Endometrium (tissue), 2 donors: ENCODE measurements around the gene AKAP8L.
"Not testable (repeated sequence)": the region's sequence is repeated elsewhere in the genome, so short reads cannot be mapped to it uniquely, and the experiment has no call there.

Experiments used
- FAIRE-seq: peaks from 2 replicates; lab custom pipeline; 2012; peaks lifted over from hg19 to GRCh38; lab: Jason Lieb, UNC
- donor health status: control.
- donor health status: control.

Gene AKAP8L

DNA sequence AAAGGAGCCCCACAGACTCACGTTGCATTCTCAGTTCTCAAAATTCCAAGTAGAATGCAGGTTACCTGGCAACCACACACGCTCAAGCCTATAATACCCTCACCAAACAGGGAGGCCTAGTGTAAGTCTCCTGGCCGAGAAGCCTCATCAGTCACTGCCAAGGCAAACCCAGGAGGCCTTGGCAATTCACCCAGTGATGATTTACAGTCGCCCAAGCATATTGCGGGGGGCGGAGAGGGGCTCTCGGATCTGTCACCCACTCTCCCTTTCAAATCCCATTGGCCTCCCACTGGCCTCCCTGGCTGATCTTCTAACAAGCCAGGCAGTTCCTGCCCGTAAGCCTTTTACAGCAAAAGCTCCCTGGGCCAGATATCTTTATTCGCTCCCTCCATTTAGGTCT, 1.1 kb downstream of the AKAP8L start:
- FAIRE-seq, result no peak

DNA sequence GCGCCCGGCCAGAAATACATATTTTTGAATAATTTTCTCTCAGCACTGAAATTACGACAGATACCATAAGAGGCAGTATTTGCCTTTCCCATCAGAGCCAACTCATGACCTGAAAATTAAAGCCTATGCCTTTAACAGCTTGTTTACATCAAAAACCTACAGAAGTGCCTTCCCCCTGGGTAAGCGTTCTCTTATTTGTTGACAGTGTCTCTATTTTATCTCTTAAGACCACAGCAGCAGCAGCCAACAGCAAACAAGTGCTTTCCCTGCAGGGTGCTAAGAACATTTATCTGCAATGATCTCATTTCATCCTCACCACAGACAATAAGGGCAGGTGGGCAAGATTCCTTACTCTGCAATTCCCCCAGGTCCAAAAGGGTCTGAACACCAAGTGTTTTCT, 6.0 kb downstream of the AKAP8L start:
- no peak for FAIRE-seq

DNA sequence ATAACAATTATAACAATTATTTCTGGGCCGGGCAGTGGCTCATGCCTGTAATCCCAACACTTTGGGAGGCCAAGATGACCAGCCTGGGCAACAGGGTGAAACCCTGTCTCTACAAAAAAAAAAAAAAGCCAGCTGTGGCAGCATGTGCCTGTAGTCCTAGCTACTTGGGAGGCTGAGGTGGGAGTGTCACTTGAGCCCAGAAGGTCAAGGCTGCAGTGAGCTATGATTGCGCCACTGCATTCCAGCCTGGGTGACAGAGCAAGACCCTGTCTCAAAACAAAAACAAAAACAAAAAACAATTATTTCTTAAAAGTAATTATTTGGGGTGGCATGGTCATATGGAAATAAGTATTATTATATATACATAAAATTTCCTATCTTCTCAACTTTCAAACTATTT, 7.4 kb downstream of the AKAP8L start:
- FAIRE-seq, result not testable (repeated sequence)

DNA sequence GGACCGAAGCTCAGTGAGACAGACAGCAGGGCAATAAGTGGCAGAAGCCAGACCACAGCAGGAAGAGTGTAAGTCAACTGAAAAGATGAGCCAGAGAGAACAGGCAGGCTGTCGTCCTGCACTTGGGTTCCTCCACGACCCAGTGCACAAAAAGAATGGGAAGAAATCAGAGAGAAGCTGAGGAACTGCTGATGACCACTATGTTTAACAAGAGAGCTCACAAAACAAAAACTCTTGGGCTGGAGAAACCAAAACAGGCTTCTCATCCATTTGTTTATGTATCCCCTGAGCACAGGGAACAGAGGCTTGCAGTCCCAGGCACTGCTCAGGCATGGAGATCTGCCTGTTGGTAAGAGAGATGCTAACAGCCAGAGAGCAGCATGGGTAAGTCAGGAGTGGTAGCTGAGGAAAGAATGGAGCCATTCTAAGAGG, 14.0 kb downstream of the AKAP8L start:
- no peak for FAIRE-seq

DNA sequence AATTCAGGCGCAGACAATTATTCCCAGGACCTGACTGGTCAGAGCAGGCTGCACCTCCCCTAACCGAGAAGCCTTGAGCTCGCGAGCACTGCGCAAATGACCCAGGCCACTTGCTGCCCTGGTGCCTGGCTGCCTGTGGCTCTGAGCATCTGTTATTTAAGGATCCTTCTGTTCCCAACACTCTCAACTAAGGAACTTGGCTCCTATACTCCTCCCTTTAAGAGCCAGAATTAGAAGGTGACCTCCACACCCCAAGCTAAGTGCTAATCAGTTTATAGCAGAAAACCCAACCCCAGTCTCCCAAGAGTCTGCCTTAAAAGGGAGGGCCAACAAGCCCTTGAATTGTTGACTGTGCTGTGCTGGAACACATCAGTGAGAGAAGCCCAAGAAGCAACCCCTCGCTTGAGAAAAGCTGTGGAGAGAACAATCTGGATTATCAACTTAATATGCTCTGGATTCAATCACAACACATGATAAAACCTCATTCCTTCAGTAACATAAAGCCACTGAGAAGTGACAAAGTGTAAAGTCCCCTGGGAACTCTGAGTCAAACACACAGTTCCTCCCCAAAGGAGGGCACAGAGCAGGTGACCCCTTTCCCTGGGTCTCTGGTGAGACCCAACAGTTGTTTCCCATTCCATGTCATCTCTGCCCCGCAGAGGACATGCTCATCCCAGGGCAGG, 14.6 kb downstream of the AKAP8L start:
- FAIRE-seq, result no peak

DNA sequence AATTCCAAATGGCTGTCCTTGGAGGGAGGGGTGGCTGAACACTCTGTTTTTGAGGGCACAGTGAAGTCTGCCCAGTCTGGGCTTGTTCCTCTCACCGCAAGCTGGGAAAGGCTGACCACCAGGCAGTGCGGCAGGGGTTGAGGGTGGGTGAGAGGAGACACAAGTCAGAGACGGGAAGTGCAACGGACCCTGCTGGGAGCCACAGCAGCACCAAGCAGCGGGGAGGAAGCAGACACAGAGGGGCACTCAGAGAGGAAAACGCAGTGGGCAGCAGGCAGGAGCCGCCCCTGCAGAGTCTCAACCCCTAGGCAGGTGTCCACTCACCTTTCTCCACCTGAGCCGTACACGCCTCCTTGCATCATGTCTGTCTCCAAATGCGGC, 15.6 kb downstream of the AKAP8L start:
- FAIRE-seq, result no peak

DNA sequence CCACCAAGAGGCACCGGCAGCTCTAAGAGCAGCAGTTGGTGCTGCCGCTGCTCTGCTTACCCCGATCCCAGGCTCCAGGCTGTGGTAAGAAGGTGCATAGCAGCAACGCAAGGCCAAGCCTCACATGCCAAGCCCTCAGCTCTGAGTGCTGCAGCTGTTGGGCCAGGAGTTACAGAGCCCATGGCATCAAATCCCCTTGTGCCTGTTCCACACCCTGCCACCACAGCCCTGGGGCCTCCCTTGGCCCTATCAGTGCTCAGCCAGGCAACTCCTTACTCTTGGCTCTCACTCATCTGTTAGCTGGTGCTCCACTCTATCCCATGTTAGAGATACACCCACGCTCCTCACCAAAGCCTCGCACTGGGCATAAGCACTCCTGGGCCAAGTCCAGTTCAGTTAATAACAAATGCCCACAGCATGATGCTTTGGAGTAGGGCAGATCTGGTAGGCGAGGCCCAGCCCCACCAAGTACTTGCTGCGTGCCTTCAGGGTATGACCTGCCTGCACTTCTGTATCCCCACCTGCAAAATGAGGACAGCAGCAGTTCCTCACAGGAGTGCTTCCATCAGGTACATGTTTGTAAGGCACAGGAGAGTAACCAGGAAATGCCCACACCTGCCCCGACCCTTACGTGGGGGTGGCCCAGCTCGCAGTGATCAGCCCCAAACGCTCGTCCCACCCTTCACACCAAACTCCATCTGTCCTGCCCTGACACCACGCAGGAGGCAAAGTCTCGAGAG, 16.2 kb downstream of the AKAP8L start:
- no peak for FAIRE-seq

DNA sequence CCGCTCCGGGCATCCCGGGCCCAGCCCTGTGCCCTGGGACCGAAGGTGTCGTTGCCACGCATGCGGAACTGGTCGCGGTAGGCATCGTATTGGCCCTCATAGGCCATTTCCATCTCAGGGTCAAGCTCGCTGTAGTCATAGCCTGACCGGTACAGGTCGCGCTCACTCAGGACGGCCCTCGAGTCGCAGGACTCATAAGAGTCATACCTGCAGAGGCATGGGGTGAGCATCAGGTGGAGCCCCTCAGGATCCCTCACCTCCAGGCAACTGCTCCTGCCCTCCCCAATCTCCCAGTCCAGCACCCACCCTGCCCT, 17.4 kb downstream of the AKAP8L start:
- FAIRE-seq, result no peak

DNA sequence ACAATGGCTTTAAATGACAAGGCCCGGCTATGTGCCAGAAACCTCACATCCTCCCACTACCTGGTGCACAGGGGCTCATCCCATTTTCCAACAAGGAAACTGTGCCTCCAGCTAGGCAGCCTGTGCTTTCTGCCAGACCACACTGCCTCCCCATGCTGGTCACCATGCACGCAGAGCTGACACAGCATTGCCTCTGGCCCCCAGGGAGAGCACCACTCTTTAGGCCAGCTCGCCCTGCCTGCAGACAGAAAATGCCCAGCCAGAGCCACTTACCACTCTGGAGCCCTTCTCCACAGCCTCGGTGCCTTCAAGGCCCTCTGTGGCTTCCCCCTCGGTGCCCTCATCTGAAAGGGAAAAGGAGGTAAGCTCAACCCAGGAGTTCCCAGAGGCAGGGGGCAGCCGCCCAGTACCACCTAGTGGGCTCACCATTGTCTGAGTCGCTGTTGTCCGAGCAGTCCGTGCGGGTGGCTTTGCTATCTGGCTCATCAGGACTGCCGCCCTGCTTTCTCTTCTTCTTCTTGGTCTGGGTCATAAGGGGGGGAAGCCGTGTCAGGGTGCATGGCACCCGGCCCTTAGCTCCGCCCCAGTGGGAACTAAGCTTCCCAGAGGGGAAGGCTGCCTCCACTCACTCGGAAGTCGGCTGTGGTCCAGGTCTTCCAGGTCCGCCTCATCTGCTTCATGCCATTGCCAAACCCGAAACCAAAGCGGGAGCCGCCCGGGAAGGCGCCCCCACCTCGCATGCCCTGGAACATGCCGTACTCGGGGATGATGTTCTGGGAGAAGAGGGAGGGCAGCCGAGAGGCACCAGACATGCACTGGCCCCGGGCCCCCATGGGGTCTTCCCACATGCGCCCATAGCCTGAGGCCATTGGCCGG, 18.0 kb downstream of the AKAP8L start:
- FAIRE-seq, result no peak

DNA sequence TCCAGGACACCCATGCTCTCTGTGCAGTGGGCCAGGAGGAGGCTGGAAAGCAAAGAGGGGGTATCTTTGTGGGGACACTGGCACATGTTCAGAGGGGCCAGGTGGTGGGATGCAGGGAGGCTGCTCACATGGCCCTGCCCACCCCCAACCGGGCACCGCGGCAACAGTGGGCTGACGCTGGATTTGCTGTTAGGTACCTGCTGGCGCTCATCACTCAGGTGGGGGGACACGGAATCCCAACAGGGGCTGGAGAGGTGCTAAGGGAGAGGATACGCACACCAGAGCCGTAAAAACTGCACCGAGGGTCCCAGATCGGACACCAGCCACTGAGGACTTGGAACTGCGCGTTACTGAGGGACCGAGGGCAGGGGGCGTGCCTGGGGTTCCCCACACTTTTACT, 19.2 kb downstream of the AKAP8L start:
- FAIRE-seq, result no peak

DNA sequence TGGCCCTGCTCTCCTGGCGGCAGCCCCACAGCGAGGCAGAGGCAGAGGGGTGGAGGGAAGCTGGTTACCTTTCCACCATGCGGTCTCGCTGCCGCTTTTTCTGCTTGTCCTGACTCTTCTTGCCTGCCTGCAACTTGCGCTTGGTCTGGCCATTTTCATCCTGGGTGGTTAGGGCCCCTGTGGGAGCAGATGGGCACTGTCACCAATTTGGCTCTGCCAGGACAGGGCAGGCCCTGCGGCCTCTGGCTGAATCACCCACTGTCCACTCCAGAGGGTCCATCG, 19.6 kb downstream of the AKAP8L start:
- FAIRE-seq, result no peak

DNA sequence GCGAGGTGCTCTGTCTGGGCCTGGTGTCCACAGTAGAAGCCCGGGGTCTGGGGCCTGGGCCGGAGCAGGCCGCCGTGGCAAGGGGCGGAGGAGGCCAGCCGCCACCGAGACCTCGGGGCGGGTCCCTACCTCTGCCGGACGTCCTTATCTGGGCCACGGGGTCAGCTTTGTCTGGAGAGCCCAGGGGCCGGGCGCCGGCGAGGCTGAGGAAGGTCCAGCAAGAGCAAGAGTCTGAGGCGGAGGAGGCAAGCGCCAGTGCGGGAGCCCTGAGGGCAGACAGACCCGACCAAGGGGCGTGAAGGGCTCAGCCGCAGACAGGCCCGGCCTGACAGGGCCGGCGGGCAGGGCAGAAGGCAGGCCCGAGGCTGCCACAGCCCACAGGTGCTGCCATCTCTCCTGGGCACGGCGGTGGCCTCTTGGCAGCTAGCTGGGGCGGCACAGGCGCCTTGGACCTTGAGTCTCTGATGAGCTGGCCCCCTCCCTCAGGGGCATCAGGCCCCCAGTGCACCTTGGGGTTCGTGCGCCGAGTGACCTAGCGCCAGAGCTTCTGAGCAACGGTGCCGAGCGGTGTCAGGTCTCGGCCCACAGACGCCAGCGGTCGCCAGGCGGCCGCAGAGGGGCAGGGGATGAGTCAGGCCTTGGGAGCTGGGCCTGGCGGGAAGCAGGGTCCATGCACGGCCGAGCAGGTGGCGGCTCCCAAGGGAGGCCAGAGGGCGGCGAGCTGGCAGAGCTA, 20.1 kb downstream of the AKAP8L start:
- FAIRE-seq, result no peak

DNA sequence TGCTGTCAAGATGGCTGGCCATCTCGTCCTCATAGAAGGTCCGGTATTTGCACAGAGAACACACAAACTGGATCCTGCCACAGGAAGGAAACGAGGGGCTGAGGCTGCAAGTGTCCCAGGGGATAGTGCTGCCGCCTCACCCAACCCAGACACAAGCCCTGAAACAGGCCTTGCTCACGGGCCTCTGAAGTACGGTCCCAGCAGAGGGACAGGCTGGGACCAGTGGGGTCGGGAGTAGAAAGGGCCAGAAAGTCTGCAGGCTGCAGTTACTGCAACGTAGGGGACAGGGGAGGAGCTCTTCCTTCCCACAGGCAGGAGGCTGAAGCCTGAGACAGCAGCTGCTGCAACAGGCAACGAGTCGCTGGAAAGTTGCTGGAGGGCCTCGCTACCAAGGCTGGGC, 21.0 kb downstream of the AKAP8L start:
- no peak for FAIRE-seq

DNA sequence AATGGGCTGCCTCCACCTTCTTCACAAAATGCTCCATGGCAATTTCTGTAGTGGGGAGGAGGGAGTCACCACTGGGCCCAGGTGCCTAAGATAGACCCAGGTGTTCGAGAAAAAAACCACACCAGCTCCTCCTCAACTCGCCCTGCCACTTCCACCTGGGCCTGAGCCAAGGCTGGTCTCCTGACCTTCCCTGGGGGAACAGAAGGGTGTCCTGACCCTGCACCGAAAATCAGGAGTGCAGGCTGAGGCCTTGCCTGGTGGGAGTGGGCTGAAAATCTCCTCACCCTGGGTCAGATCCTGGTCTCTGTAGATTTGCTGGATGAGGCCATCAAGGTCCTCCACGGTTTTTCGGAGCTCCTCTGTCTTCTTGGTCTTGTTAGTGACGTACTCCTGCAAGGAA, 21.6 kb downstream of the AKAP8L start:
- no peak for FAIRE-seq

DNA sequence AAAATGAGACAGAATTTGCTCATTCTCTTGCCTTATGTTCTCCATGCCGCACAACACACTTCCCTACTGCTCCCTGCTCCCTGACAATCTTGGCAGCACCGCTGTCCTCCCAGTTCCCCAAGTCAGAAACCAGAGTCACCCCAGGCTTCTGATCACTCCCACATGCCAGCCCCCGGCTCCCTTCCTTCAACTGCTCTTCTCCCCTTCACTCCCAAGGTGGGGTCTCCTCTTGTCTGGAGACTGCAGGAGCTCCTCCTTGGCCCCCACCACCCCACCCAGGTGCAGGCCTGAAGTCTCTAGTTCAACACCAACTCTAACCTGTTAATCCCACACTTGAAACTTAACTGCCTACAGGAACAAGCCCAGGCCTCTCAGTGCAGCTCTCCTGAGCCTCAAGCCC, 22.4 kb downstream of the AKAP8L start:
- FAIRE-seq, result no peak

DNA sequence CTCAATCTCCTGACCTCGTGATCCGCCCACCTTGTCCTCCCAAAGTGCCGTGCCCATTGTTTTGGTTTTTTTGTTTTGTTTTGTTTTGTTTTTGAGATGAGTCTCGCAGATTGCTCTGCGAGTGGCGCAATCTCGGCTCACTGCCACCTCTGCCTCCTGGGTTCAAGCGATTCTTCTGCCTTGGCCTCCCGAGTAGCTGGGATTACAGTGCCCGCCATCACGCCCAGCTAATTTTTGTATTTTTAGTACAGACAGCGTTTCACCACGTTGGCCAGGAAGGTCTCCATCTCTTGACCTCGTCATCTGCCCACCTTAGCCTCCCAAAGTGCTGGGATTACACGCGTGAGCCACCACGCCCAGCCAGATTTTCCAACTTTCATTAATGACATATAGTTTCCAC, 23.5 kb downstream of the AKAP8L start:
- FAIRE-seq, result not testable (repeated sequence)

DNA sequence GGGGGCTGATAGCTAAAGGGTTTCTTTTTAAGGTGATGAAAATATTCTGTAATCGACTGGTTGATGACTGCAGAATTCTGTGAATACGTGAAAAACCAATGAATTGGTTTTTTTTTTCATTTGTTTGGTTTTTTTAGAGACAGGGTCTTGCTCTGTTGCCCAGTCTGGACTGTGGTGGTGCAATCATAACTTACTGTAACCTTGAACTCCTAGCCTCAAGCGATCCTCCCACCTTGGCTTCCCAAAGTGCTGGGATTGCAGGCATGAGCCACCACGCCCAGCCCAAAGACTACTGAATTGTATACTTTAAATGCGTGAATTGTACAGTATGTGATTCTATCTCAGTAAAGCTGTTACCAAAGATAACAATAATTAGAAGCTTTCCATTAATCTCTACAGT, 24.4 kb downstream of the AKAP8L start:
- FAIRE-seq, result no peak

DNA sequence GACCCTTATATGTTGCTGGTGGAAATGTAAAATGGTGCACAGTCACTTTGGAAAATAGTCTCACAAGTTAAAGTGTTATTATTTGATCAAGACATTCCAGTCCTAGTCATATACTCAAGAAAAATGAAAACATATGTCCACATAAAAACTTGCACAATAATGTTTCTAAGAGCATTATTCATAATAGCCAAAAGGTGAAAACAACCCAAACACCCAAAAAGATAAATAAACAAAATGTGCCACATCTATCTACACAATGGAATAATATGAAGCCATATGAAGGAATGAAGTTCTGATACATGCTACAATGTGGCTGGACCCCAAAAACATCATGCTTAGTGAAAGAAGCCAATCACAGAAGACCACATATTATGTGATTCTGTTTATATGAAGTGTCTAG, 24.8 kb downstream of the AKAP8L start:
- FAIRE-seq, result no peak

DNA sequence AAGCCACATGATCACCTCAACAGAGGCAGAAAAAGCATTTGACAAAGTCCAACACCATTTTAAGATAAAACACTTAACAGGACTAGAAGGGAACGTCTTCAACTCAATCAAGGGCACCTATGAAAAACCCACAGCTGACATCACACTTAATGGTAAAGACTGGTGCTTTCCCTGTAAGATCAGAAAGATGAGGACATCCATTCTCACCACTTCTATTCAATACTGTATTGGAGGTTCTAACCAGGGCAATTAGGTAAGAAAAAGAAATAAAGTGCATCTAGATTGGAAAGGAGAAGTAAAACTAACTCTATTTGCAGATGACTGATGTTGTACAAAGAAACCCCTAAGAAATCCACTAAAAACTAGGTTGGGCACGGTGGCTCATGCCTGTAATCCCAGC, 28.0 kb downstream of the AKAP8L start:
- no peak for FAIRE-seq

DNA sequence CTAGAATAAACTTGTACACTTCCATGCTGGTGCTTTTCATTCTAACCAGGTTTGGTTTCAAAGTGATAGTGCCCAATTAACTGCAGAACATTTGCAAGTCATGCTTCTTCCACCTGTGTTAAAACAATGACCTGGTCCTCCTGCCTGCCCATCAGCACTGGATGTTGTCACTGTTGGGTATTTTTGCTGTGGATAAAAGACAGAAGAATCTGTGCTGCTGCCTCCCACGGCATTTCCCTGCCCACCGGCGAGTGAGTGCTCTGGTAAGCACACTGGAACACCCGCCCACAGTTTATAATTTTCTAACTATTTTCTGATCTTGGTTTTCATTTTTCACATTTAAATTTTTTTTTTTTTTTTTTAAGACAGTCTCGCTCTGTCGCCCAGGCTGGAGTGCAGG, 36.9 kb downstream of the AKAP8L start:
- FAIRE-seq, result no peak

DNA sequence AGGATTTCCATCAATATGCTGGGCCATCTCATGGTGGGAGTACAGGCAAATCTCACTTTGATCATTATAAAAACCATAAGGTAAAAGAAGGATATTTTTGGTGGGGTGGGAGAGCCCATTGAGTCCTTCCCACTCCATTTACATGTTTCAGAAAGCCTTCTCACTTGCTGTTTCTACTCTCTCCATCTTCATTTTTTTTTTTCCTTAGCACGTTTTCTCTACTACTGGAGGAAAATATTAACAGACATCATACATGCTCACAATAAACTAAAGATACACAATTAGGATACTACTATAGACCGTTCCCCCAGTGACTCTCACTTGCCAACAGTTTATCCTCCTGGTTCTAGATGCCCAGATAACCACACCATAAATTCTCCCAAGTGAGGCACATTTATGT, 37.4 kb downstream of the AKAP8L start:
- FAIRE-seq, result no peak

DNA sequence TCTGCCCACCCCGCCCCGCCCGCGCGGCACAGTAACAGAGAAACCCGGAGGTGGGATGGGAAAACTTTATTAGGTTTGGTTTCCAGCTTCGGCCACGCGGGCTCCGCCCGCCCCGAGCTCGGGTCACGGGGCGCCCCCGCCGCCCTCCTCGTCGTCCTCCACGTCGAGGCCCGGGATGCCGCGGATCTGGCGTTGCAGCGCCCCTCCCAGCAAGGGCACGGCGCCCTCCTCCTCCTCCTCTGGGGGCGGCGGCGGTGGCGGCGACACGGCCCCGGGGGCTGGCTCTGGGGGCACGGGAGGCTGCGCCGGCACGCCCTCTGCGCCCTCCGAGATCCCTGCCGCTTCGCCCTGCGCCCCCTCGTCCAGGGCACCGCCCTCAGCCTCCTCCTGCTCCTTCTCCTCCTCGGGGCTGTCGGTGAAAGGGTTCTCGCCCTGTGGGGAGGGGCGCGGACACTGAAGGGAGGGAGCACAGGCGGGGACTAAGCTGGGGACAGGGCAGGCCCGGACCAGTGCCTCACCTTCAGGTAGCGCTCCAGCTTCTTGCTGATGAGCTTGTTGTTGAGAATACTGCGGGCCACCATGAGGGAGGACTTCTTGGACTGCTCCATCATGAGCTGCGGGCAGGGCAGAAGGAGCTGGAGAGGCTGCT, 38.7 kb downstream of the AKAP8L start:
- no peak for FAIRE-seq
